GM18511 (cell line): ENCODE measurements around the gene FAM89B.
A peak's percentile ranks its signal among the peaks of the same experiment; 100 is the strongest.
"Not testable (repeated sequence)": the region's sequence is repeated elsewhere in the genome, so short reads cannot be mapped to it uniquely, and the experiment has no call there.

Experiments
- ATAC-seq: cut with Tn5 transposase; IDR thresholded peaks from one replicate; pipeline ENCODE4 v1.9.1; 2021; ENCODE audit warnings: mild to moderate bottlenecking, moderate library complexity; ENCODE audit not compliant: unreplicated experiment

FAM89B gene

DNA sequence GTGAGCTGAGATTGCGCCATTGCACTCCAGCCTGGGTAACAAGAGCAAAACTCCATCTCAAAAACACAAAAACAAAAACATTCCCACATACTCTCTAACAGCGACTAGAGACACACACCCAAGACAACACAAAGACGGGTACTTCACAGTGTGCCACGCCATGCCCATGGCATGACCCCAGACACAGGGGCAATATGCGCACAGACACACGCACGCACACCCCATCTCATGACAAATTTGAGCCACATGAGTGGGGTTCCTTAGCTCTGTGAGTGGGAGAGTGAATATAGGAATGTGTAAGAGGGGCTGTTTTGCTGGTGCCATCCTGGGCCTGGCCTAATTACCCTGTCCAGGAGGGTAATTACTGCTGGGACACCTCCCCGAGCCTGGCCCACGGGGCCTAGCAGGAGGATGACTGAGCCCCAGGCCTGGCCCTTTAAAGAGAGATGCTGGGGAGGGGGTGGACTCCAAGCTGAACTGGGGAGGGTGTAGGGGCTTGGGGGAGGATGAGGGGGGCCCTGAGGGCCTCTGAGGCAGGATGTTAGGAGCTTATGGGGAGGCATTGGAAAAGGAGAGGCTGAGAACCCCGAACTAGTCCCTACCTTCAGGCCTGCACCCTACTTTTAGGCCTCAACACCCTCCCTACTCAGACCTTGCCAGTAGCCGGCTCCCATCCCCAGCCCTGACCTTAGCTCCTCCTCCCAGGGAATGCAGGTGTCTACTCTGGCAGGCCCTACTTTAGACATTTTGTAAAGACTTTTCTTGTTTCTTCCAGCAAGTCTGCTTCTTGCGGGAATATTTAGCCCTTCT, 15.7 kb upstream of the FAM89B start:
- no peak for ATAC-seq

DNA sequence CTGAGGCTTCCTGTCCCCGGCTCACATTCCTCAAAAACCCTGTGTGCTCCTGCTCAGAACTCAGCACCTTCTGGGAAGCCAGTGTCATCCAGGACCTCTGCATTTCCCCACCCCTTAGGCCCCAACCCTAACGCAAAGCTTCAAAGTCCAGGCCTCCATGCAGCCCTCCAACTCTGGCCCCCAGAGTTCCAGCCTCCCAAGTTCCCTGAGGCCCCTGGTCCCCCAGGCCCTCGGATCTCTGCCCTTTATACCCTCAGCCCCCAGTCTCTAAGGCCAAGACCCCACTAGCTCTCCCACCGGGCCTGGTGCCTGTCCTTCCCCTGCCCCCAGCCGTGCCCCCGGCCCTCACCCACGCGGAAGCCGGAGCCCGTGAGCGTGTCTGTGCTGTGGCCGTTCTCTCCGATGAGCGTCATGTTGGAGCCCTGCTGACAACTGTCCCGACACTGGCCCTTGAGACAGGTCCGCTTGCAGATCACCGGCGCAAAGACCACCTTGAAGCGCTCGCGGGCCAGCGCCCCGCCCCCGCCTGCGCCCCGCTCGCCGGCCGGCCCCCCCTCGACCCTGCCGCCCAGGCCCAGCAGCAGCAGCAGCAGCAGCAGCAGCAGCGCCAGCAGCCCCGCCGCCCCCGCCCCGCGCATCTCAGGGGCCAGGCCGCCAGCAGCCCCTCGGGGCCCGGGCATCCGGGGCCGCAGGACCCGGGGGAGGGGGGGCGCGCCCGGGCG, 14.9 kb upstream of the FAM89B start:
- ATAC-seq: no peak

DNA sequence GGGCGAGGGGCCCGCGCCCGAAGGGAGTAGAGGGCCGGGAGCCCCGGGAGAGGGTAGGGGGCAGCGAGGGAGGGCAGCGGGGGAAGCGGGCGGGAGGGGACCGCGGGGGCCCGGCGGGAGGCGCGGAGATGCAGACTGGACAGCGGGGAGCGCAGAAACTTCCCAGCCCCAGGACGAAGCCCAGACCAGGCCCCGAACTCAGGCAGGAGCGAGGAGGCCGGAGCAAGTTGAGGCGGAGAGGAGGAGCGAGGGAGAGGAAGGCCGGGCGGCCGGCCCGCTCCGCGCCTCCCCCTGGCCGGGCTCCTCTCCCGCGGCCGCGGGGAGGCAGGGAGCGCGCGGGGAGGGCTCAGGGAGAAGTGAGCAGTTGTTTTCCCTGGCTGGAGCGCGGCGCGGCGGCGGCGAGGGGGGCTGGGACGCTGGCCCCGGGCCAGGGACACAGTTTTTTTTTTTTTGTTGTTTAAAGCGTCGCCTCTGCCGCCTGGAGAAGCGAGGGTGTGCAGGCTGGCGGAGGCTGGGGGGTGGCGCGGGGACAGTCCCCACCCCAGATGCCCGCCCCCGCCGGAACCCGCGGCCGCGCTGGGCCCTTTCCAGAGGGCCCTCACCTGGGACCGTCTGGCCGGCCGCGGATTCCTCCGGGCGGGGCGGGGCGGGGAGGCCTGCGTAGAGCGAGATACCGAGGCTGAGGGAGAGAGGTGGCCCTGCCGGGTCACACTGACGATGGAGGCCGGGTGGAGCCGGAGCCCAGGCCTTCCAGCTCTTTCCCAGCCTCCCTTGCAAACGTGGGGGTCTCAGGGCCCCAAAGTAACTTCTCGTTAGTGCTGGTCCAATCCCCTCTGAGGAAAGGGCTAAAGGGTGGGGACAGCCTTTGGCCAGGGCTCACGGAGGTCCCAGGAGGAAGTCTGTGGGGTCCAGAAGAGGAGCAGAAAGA, 14.1 kb upstream of the FAM89B start, which contains the start of gene LTBP3:
Gene LTBP3, minus strand, starts transcription at position 358 of the 928 bp plus-strand sequence. CDS start 400 bp downstream, outside the sequence.
- no peak for ATAC-seq

DNA sequence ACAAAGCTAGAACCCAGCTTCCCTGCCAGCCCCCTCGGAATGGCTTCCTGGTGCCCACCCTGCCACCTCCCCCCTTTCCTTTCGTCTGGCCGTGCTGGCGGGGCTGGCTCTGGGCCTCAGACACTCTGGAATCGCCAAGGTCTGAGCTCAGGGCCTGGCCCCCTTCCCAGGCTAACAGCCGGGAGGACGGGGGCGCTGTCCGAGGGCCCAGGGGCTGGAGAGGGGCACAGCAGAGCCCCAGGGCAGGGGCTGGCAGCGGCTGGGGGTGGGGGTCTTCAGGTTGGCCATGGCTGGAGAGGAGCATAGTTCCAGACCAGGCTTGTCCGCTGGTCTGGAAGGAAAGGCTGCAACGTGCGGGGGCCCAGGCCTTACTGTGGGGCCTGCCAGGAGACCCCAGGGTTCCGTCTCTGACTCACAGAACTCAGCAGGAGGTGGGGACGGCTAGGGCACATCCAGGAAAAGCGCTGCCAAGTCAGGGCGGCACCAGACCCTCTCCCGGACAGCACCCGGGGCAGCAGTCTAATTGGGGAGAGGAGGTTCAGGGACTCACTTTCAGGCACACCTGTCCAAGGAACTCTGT, 13.3 kb upstream of the FAM89B start:
- ATAC-seq: no peak

DNA sequence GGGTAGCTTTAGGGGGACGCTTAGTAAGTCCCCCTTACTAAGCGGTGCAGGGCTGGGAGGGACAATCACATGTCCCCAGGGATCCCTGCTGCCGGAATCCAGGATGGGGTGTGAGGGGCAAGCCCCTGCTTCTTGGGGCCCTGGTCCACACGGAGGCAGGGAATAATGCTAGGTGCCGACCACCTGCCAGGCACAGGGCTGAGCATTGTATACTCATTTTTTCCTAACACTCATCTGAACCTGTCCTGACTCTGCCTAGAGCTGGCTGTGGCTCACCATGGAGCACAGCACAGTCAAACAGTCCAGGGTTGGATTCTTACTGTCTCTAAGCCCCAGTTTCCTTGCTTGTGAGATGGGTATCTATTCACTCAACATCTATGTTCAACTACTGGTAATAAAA, 12.8 kb upstream of the FAM89B start:
- no peak for ATAC-seq

DNA sequence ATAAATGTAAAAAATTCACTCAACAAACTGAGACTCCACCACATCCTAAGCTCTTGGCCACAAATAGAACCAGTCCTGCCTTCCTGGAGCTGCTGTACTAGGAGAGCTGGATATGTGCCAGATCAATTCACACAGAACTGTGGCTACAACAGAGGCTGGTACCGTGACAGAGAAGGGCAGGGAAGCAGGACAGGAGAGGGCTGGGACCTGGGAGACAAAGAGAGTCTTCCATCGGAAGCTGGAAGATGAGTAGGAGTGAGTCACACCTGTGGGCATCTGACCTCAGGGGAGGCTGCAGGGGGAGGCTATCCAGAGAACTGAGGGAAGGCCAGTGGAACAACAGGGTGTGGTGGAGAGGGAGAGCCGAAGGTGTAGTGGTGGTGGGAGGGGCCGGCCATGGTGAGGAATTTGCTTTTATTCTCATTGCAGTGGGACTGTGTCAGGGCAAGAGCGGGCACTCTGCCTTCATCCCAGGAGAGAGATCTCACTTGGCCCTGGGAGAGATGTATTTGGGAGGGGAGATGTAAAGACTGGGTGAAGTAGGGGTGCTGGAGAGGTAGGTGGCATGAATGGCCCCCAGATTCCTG, 12.3 kb upstream of the FAM89B start:
- ATAC-seq: no peak

DNA sequence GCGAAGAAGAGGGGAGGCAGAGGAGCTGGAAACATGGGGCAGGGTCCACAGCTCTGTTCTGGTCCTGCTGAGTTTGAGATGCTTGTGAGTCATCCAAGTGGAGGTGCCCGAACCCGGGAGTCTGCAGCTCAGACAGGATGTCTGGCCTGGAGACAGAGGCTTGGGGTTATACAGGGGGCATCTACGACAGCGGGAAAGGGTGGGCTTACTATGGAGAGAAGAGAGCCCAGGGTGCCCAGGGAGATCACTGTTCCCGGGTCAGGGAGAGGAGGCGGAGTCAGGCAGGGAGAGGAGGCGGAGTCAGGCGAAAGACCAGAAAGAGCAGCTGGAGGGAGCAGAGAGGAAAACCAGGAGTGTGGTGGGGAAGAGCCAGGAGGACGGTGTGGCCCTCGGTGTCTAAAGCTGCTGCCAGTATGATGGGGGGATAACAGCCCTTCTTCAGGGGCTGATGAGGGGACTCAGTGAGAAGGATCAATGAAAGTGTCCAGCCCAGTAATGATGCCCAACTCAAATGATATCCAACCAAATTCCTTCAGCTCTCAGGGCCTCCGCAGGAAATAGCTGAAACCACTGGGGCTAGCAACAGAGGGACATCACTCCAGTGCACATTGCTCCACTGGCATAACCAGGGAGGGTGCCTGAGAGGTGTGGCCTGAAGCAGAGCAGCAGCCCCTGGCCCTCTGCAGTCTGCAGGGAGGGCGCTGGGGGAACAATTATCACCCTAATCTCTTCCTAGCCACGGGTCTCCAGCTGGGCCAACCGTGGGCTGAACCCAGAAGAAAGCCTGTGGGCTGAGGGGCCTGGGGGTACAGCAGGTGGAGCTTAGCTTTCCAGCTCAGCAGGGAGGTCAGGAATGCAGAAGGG, 11.6 kb upstream of the FAM89B start:
- no peak for ATAC-seq

DNA sequence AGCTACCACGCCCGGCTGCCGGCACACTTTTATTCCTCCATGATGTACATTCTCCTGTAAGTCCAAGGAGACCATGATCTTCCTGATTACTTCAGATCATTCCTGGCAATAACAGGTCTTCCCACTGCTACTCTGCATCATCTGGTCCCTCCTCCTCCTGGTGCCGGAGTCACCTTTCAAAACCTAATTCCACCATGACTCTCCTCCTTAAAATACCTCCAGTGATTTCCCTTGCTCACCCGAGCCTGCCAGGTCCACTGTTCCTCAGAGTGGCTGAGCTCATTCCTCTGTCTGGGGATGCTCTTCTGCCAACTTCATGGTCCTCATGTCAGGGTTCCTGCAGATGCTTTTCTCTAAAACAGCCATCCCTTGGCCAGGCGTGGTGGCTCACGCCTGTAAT, 10.3 kb upstream of the FAM89B start:
- no peak for ATAC-seq

DNA sequence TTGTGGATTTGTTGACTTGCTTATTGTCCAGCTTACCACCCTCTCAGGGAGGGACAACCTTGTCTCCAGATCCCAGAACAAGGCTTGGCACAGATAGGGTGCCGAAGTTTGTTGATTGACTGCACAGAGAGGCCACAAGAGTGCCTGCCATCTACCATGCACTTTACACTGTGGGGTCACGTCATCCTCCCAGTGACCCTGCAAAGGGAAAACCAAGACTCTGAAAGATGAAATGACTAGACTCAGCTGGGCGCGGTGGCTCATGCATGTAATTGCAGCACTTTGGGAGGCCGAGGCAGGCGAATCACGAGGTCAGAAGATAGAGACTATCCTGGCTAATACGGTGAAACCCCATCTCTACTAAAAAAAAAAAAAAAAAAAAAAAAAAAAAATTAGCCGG, 9.6 kb upstream of the FAM89B start:
- ATAC-seq: no peak

DNA sequence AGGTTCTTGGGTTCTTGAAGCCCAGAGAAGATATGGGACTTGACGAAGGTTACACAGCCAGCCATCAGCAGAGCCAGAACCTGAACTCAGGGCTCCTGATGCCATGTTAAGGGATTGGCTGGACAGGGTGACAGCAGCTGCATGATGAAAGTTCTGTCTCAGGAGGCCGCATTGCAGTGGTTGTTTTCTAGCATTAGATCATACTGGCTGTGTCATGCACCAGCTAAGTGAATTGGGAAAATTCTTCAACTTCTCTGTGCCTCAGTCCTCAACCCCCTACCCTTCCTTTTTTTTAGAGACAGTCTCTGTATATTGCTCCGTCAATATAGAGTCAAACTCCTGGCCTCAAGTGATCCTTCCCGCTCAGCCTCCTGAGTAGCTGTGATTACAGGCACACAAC, 8.7 kb upstream of the FAM89B start:
- ATAC-seq: no peak

DNA sequence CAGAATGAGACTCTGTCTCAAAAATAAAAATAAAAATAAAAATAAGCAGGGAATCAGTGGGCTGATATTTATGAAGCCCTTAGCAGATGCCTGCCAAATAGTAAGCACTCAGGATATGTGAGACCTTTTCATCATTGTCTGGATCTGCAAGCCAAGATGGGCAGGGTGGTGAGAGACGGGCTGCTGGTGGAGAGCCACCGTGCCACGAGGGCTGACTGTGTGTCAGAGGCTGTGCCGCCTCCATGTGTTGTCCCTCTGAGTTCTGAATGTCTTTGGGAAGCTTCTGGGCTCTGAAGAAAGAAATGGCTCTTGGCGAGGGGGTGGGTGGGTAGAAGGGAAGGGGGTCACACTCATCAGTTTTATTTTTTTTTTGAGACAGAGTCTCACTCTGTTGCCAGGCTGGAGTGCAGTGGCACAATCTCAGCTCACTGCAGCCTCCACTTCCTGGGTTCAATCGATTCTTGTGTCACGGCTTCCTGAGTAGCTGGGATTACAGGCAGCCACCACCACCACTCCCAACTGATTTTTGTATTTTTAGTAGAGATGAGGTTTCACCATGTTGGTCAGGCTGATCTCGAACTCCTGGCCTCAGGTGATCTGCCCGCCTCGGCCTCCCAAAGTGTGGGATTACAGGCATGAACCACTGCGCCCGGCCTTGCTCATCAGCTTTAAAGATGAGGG, 7.3 kb upstream of the FAM89B start:
- ATAC-seq: not testable (repeated sequence)

DNA sequence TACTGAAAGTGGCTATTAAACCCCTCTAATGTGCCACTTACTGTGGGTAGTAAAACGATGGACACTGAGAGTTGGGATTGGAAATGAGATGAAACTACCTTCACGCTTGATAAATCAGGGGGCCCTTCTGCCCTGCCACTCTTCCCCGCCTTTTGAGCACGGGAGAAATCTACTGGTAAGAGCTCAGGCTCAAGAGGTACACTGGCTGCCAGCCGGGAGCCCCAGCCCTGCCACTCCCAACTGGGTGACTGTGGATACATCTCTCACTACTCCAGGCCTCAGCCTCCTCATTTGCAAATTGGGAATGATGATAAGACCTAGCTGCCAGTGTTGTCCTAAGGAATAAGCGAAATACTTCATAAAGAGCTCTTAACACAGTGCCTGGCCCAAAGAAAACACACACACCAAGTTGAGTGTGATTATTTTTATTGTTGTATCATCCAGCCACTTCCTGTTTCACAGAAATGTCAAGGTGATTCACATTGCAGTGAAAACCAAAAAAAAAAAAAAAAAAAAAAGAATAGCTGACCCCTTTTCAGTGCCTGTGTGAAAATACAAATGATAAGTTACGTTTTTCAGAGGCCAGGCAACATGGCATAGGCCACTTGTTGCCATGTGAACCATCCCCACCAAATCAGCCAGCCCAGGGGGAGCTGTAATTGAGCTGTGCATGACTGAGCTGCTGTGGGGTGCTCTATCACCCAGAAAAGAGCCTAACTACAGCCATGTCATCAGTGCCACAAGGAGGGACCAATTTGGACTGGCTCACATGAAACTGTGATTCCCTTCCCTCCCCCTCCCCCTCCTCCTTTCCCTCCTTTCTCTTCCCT, 6.5 kb upstream of the FAM89B start:
- no peak for ATAC-seq

DNA sequence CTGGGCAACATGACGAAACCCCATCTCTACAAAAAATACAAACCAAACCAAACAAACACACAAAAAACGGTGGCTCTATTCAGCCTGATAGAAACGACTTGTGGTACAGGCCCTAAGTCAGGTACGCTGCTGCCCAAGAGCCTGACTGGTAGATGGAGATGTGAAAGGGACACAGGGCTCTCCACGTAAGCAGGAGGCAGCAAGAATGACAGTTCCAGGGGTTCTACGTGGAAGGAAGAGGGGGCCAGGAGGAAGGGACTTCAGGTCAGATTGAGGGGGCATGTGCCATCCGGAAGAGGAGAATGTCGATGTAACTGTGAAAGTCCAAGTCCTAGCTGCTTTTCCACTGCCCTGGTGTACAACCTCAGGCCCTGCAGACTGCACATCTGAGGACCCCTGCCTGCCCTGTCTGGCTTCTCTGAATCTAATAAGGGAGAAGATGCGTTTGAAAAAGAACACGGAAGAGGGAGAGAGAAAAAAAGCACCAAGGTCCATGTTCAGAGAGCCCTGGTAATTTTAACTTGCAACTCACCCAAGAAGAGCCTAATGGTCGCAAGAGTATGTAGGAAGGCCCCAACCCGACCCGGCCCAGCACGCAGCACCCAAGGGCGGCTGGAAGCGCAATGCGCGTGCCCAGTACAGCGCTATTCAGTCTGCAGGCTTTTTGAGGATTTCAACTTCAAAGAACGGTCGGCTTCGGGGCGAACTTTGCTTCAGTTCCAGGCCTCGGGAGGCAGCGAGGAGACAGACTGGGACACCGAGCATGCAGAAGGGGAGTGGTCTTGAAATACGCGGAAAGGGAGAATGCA, 3.0 kb upstream of the FAM89B start:
- peak; percentile 12 for ATAC-seq

DNA sequence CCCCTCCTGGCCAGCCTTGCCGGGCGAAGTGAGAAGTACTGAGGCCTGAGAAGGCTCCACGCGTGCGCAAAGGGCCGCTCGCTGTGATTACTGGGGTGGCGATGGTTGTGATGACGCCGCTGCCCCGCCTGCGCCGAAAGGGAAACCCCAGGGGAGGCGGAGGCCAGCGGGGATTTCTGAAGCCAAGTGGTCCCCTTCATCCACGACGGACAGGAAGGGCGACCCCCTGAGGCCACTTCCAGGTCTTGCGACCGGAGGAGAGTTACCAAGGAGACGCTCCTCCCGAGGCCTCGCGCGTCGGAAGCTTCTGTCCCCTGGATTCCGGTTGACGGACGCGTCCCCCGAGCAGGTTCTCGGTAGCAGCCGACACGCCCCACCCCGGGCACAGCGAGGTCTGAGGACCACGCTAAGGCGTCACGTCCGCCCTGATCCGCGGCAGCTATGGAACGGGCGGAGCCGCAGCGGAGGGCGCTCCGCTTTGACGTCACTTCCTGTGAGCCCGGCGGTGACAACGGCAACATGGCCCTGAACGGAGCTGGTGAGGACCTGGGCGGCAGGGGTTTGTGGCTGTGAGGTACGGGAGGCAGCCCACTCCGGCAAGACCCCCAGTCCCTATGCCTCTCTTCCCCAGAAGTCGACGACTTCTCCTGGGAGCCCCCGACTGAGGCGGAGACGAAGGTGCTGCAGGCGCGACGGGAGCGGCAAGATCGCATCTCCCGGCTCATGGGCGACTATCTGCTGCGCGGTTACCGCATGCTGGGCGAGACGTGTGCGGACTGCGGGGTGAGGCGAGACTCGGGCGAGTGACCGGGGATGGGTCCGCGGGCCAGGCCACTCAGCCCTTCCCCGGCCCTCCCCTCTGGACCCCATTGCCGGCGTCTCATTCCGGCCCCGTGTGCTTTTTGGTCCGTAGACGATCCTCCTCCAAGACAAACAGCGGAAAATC, 2.1 kb upstream of the FAM89B start, which contains the start of gene ZNRD2:
Gene ZNRD2, plus strand, starts transcription at position 505 of the 946 bp plus-strand sequence. Its CDS starts 15 bp downstream, at position 520.
- ATAC-seq: peak; percentile 72

DNA sequence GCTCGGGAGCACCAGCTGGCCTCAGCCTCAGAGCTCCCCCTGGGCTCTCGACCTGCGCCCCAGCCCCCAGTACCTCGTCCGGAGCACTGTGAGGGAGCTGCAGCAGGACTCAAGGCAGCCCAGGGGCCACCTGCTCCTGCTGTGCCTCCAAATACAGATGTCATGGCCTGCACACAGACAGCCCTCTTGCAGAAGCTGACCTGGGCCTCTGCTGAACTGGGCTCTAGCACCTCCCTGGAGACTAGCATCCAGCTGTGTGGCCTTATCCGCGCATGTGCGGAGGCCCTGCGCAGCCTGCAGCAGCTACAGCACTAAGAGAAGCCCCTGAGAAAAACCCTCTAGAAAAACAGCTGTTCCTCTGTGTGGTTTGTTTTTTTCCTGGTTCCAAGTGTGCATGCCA, 918 bp upstream of the FAM89B start:
- ATAC-seq: no peak

DNA sequence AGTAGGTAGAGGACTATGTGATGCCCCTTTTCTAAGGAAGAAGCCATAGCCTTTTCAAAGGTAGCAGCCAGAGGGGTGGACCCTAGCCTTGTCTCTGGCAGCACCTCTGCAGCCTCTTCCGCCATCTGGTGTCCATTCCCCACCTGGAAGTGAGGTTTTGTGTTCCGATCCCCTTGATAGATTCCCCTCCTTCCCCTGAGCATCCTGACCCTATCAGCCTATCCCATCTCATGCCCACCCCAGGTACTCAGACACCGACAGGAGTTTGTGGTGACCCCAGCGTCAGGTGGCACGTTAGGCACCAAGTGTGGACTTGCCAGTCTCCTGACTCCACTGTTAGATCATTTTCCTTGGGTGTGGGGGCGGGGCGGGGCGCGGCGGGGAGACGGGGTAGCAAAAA, 398 bp upstream of the FAM89B start:
- no peak for ATAC-seq
